A549 (cell line): ENCODE measurements around the gene SGSM2.

Source experiments
- BCL3 ChIP-seq: fragments of >200 bp; sonication (Bioruptor Twin); formaldehyde crosslinking; IDR thresholded peaks from 3 replicates; pipeline ENCODE4 v1.6.1; 2016
- GATA3 ChIP-seq: IDR thresholded peaks from 2 replicates; pipeline ENCODE4 v1.6.1; 2012; ENCODE audit warnings: borderline replicate concordance
- HES2 ChIP-seq: fragments of >200 bp; sonication (Bioruptor Twin); formaldehyde crosslinking; IDR thresholded peaks from 2 replicates; pipeline ENCODE4 v1.6.1; 2016
- MAX ChIP-seq: IDR thresholded peaks from 2 replicates; pipeline ENCODE4 v1.6.1; 2012
- POLR2A ChIP-seq: IDR thresholded peaks from 2 replicates; pipeline ENCODE4 v1.6.1; 2012; ENCODE audit warnings: mild to moderate bottlenecking, low read length
- RAD21 ChIP-seq, 2 experiments: fragments of >200 bp in 1 of 2; sonication (Bioruptor Twin) in 1 of 2; formaldehyde crosslinking in 1 of 2; IDR thresholded peaks in 1 of 2; conservative IDR thresholded peaks in 1 of 2; 2 replicates in 1 of 2; 3 replicates in 1 of 2; pipeline ENCODE4 v1.6.1; 2012 to 2018; ENCODE audit warnings: inconsistent platforms in 1 of 2
- RARB ChIP-seq: fragments of 250-450 bp; sonication (Bioruptor Pico); IDR thresholded peaks from 2 replicates; pipeline ENCODE4 v1.8.0; 2021; ENCODE audit warnings: mild to moderate bottlenecking, moderate library complexity
- RCOR1 ChIP-seq: fragments of 150-350 bp; IDR thresholded peaks from 2 replicates; pipeline ENCODE4 v1.6.1; 2014; ENCODE audit warnings: antibody characterized with exemption, low read length, low read depth
- RNF2 ChIP-seq: fragments of 200-600 bp; sonication (generic); IDR thresholded peaks from 2 replicates; pipeline ENCODE4 v1.6.1; 2016; ENCODE audit warnings: low read depth, mild to moderate bottlenecking, antibody characterized with exemption, moderate library complexity, borderline replicate concordance
- ZSCAN20 ChIP-seq: fragments of 250-450 bp; sonication (Bioruptor Pico); IDR thresholded peaks from 2 replicates; pipeline ENCODE4 v1.8.0; 2022; ENCODE audit warnings: mild to moderate bottlenecking, moderate library complexity
- TF ChIP-seq, protein P1 (sequence below): fragments of >200 bp; sonication (Bioruptor Twin); formaldehyde crosslinking; IDR thresholded peaks from 3 replicates; pipeline ENCODE4 v1.5.1; 2016
- TF ChIP-seq, protein P2 (sequence below): fragments of 450-650 bp; IDR thresholded peaks from 2 replicates; pipeline ENCODE4 v1.6.1; 2014; ENCODE audit warnings: antibody characterized with exemption
- TF ChIP-seq, protein P3 (sequence below): fragments of 200-600 bp; sonication (generic); IDR thresholded peaks from 2 replicates; pipeline ENCODE4 v1.6.1; 2016; ENCODE audit warnings: antibody characterized with exemption, mild to moderate bottlenecking, moderate library complexity

- TF ChIP-seq BCL3, result peak; percentile 82; the same call in 2 of the 3 replicates
- TF ChIP-seq, protein P1, sequence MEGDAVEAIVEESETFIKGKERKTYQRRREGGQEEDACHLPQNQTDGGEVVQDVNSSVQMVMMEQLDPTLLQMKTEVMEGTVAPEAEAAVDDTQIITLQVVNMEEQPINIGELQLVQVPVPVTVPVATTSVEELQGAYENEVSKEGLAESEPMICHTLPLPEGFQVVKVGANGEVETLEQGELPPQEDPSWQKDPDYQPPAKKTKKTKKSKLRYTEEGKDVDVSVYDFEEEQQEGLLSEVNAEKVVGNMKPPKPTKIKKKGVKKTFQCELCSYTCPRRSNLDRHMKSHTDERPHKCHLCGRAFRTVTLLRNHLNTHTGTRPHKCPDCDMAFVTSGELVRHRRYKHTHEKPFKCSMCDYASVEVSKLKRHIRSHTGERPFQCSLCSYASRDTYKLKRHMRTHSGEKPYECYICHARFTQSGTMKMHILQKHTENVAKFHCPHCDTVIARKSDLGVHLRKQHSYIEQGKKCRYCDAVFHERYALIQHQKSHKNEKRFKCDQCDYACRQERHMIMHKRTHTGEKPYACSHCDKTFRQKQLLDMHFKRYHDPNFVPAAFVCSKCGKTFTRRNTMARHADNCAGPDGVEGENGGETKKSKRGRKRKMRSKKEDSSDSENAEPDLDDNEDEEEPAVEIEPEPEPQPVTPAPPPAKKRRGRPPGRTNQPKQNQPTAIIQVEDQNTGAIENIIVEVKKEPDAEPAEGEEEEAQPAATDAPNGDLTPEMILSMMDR, result no peak
- TF ChIP-seq MAX, result peak; percentile 75
- no peak for TF ChIP-seq ZSCAN20
- peak; percentile 86 for TF ChIP-seq POLR2A
- no peak for TF ChIP-seq RARB (CRISPR knock-in tag)
- TF ChIP-seq RCOR1, result no peak
- TF ChIP-seq, protein P2, sequence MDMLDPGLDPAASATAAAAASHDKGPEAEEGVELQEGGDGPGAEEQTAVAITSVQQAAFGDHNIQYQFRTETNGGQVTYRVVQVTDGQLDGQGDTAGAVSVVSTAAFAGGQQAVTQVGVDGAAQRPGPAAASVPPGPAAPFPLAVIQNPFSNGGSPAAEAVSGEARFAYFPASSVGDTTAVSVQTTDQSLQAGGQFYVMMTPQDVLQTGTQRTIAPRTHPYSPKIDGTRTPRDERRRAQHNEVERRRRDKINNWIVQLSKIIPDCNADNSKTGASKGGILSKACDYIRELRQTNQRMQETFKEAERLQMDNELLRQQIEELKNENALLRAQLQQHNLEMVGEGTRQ, result no peak
- TF ChIP-seq HES2, result no peak
- no peak for TF ChIP-seq RAD21 (conservative IDR thresholded peaks at IDR 0.05 in 1 of 2, IDR thresholded peaks at IDR 0.05 in 1 of 2)
- no peak for TF ChIP-seq GATA3
- no peak for TF ChIP-seq RNF2
- TF ChIP-seq, protein P3, sequence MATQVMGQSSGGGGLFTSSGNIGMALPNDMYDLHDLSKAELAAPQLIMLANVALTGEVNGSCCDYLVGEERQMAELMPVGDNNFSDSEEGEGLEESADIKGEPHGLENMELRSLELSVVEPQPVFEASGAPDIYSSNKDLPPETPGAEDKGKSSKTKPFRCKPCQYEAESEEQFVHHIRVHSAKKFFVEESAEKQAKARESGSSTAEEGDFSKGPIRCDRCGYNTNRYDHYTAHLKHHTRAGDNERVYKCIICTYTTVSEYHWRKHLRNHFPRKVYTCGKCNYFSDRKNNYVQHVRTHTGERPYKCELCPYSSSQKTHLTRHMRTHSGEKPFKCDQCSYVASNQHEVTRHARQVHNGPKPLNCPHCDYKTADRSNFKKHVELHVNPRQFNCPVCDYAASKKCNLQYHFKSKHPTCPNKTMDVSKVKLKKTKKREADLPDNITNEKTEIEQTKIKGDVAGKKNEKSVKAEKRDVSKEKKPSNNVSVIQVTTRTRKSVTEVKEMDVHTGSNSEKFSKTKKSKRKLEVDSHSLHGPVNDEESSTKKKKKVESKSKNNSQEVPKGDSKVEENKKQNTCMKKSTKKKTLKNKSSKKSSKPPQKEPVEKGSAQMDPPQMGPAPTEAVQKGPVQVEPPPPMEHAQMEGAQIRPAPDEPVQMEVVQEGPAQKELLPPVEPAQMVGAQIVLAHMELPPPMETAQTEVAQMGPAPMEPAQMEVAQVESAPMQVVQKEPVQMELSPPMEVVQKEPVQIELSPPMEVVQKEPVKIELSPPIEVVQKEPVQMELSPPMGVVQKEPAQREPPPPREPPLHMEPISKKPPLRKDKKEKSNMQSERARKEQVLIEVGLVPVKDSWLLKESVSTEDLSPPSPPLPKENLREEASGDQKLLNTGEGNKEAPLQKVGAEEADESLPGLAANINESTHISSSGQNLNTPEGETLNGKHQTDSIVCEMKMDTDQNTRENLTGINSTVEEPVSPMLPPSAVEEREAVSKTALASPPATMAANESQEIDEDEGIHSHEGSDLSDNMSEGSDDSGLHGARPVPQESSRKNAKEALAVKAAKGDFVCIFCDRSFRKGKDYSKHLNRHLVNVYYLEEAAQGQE, result no peak
Measured at GRCh38 chr17:2303204-2304188, 33.8 kb upstream of the SGSM2 start, which contains the start of the genes SMG6 and SRR.
